ENCODE data around the gene PNLIPRP2. TPM values are rescaled to one million over a fixed set of nuclear protein-coding genes. Genes with fewer than 3 reads are reported as not detected.
A peak's percentile ranks its signal among the peaks of the same experiment; 100 is the strongest.

The PNLIPRP2 gene
- polyA plus RNA-seq, 1 of the 3 experiments (the other 2 are of a cell fraction) = not detected

DNA sequence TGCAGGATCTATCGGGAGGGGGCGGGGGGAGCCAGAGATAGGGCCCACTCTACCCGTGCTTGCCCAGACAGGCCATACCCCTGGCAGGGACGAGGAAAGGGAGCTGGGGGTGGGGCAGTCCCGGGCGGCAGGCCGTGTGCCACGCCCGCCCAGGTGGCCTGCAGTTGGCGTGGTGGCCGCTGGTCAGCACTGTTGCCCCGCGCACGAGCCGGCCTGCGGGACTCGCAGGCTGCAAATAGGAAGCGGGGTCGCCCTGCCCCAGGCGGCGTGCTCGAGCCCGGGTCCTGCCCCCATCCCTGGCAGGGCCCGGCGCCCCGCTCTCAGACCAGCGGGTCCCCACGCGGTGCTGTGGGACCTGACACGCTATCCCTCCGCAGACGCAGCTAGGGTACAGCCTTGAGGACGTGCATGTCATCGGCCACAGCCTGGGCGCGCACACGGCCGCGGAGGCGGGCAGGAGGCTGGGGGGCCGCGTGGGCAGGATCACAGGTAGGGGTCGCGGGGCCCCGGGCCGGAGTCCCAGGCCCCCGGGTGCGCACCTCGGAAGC, 6.7 kb downstream of the PNLIPRP2 start:
- peak; percentile 92 for DNase-seq
- no peaks in the 10 kb centered on the region for H3K9me3 ChIP-seq
- peak overlapping the region; percentile 32 to 39 for H3K4me3 ChIP-seq (ENCODE audit: low read depth in 2 of 2, low read length in 1 of 2)
- H3K27ac ChIP-seq (ENCODE audit: low read depth in 2 of 2, low read length in 1 of 2) = no peak overlapping the region
- TF ChIP-seq, protein P1, sequence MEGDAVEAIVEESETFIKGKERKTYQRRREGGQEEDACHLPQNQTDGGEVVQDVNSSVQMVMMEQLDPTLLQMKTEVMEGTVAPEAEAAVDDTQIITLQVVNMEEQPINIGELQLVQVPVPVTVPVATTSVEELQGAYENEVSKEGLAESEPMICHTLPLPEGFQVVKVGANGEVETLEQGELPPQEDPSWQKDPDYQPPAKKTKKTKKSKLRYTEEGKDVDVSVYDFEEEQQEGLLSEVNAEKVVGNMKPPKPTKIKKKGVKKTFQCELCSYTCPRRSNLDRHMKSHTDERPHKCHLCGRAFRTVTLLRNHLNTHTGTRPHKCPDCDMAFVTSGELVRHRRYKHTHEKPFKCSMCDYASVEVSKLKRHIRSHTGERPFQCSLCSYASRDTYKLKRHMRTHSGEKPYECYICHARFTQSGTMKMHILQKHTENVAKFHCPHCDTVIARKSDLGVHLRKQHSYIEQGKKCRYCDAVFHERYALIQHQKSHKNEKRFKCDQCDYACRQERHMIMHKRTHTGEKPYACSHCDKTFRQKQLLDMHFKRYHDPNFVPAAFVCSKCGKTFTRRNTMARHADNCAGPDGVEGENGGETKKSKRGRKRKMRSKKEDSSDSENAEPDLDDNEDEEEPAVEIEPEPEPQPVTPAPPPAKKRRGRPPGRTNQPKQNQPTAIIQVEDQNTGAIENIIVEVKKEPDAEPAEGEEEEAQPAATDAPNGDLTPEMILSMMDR (IDR thresholded peaks at IDR 0.05) = peak; percentile 45
- TF ChIP-seq RAD21 (IDR thresholded peaks at IDR 0.05; ENCODE audit: low read length) = peak; percentile 65
- TF ChIP-seq EZH2phosphoT487 (IDR thresholded peaks at IDR 0.05; ENCODE audit: borderline replicate concordance, low read depth) = no peak
- TF ChIP-seq MXI1 (IDR thresholded peaks at IDR 0.05; ENCODE audit: low read depth, low read length) = no peak
- 0 out of 2 replicates have a peak, but pooled peaks have one; percentile 39 for TF ChIP-seq SMC3 (IDR thresholded peaks at IDR 0.05; ENCODE audit: low read depth, low read length)
- WGBS (ENCODE audit: low lambda C conversion rate) = 0% methylated on average over 10 of the region's 49 CpGs
- no peaks in the 10 kb centered on the region for H3F3A ChIP-seq (replicated peaks; ENCODE audit: insufficient read depth)
- H3K9ac ChIP-seq = no peak overlapping the region
- ChIA-PET POLR2A (no interaction called here), CTCF (interaction anchor here (0.6 to 10.0 kb wide), 61 partner anchors 12 to 804 kb away, joined by 3 to 142 read pairs (median 4); no protein-coding TSS in a partner anchor)
- no peaks in the 10 kb centered on the region for H4K20me1 ChIP-seq (ENCODE audit: insufficient read depth)
- H3K79me2 ChIP-seq (ENCODE audit: insufficient read depth) = no peaks in the 10 kb centered on the region
- no peaks in the 10 kb centered on the region; a peak in 1 of 4 replicates for H3K4me1 ChIP-seq (ENCODE audit: control insufficient read depth in 1 of 2, insufficient read depth in 2 of 2, low read depth in 1 of 2, low read length in 1 of 2)
- no peak overlapping the region for H2AFZ ChIP-seq (ENCODE audit: low read depth)
- peak overlapping the region; percentile 50 for H3K4me2 ChIP-seq
- H3K27me3 ChIP-seq (ENCODE audit: insufficient read depth) = peaks cover 5% of the 10 kb centered on the region; the same call in 1 of the 2 replicates
- H3K36me3 ChIP-seq (replicated peaks in 1 of 2; ENCODE audit: control insufficient read depth in 1 of 2, insufficient read depth in 2 of 2, low read length in 1 of 2) = no peaks in the 10 kb centered on the region
- H3K9me2 ChIP-seq = no peaks in the 10 kb centered on the region

DNA sequence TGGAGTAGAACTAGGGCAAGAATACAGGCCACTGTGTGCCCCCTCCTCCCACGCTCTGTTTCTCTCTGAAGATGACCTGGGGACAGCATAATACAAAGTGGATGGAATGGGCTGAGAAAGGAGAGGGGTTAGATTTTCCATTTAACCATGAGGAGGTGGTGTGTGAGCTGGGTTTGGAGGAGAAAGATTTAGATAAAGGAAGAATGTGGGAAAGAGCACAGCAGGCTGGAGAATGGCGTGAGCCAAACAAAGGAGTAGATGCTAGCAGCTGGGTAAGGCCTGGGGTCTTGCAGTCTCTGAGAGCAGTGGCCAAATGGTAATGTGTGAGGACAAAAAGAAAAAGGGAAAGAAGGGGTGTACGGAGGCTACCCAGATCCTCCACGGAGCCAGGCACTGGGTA, 8.6 kb downstream of the PNLIPRP2 start:
- no peak for DNase-seq
- H3K9me3 ChIP-seq = no peaks in the 10 kb centered on the region
- H3K9ac ChIP-seq = no peak overlapping the region
- no peak overlapping the region for H3K4me3 ChIP-seq (ENCODE audit: low read depth in 2 of 2, low read length in 1 of 2)
- H3K27me3 ChIP-seq (ENCODE audit: insufficient read depth) = peaks cover 5% of the 10 kb centered on the region; the same call in 1 of the 2 replicates
- TF ChIP-seq GATA2 (CRISPR knock-in tag; IDR thresholded peaks at IDR 0.05) (no peak), SIN3A (IDR thresholded peaks at IDR 0.05; ENCODE audit: borderline replicate concordance, low read depth, low read length) (no peak)
- H3K36me3 ChIP-seq (replicated peaks in 1 of 2; ENCODE audit: control insufficient read depth in 1 of 2, insufficient read depth in 2 of 2, low read length in 1 of 2) = no peaks in the 10 kb centered on the region
- H3K79me2 ChIP-seq (ENCODE audit: insufficient read depth) = no peaks in the 10 kb centered on the region
- H3K27ac ChIP-seq (ENCODE audit: low read depth in 2 of 2, low read length in 1 of 2) = no peak overlapping the region
- H3K9me2 ChIP-seq = no peaks in the 10 kb centered on the region
- ChIA-PET POLR2A (no interaction called here), CTCF (interaction anchor here (1.0 to 10.0 kb wide), 6 partner anchors 14 to 546 kb away, joined by 3 to 142 read pairs (median 20); no protein-coding TSS in a partner anchor)
- H4K20me1 ChIP-seq (ENCODE audit: insufficient read depth) = no peaks in the 10 kb centered on the region
- 54% methylated on average over 4 of the region's 4 CpGs for WGBS (ENCODE audit: low lambda C conversion rate)
- no peak overlapping the region for H3K4me2 ChIP-seq
- H2AFZ ChIP-seq (ENCODE audit: low read depth) = no peak overlapping the region
- no peaks in the 10 kb centered on the region; a peak in 1 of 4 replicates for H3K4me1 ChIP-seq (ENCODE audit: control insufficient read depth in 1 of 2, insufficient read depth in 2 of 2, low read depth in 1 of 2, low read length in 1 of 2)
- no peaks in the 10 kb centered on the region for H3F3A ChIP-seq (replicated peaks; ENCODE audit: insufficient read depth)

DNA sequence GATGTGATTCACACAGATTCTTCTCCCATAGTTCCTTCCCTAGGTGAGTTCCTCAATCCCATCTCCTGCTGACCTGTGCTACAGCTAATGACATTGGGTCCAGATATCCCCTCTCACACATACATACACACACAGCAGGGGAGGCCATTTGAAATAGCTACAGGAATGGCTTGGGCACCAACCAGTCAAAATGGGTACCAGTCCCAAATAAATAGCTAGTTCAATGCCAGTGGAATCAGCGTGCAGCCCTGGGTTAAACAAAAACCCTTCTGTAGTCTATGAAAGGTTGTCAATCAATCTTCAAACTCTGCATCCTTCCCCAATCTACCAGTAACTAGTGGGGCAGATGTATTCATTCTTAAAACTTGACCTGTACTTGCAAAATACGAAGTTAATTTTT, 9.3 kb downstream of the PNLIPRP2 start:
- DNase-seq = no peak
- Histone ChIP-seq H3K9ac (no peak overlapping the region), H3K4me1 (ENCODE audit: control insufficient read depth in 1 of 2, insufficient read depth in 2 of 2, low read depth in 1 of 2, low read length in 1 of 2) (no peaks in the 10 kb centered on the region; a peak in 1 of 4 replicates), H3K9me2 (no peaks in the 10 kb centered on the region), H3K79me2 (ENCODE audit: insufficient read depth) (no peaks in the 10 kb centered on the region), H3K27ac (ENCODE audit: low read depth in 2 of 2, low read length in 1 of 2) (no peak overlapping the region), H3K9me3 (no peaks in the 10 kb centered on the region), H3K36me3 (replicated peaks in 1 of 2; ENCODE audit: control insufficient read depth in 1 of 2, insufficient read depth in 2 of 2, low read length in 1 of 2) (no peaks in the 10 kb centered on the region), H2AFZ (ENCODE audit: low read depth) (no peak overlapping the region), H4K20me1 (ENCODE audit: insufficient read depth) (no peaks in the 10 kb centered on the region), H3K4me3 (ENCODE audit: low read depth in 2 of 2, low read length in 1 of 2) (no peak overlapping the region), H3K4me2 (no peak overlapping the region), H3F3A (replicated peaks; ENCODE audit: insufficient read depth) (no peaks in the 10 kb centered on the region), H3K27me3 (ENCODE audit: insufficient read depth) (peaks cover 5% of the 10 kb centered on the region; the same call in 1 of the 2 replicates)
- CTCF ChIA-PET = interaction anchor here (2.8 to 10.0 kb wide), 3 partner anchors 158 to 545 kb away, joined by 12 to 142 read pairs (median 29); no protein-coding TSS in a partner anchor
- POLR2A ChIA-PET = no interaction called here
- 26% methylated on average over 2 of the region's 2 CpGs for WGBS (ENCODE audit: low lambda C conversion rate)
- TF ChIP-seq, protein P2, sequence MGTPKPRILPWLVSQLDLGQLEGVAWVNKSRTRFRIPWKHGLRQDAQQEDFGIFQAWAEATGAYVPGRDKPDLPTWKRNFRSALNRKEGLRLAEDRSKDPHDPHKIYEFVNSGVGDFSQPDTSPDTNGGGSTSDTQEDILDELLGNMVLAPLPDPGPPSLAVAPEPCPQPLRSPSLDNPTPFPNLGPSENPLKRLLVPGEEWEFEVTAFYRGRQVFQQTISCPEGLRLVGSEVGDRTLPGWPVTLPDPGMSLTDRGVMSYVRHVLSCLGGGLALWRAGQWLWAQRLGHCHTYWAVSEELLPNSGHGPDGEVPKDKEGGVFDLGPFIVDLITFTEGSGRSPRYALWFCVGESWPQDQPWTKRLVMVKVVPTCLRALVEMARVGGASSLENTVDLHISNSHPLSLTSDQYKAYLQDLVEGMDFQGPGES (IDR thresholded peaks at IDR 0.05; ENCODE audit: low read depth, low read length) = no peak
- TF ChIP-seq POLR2AphosphoS5 (IDR thresholded peaks at IDR 0.05; ENCODE audit: low read depth, low read length) = no peak
- TF ChIP-seq FOXM1 (IDR thresholded peaks at IDR 0.05; ENCODE audit: low read depth) = no peak
- no peak for TF ChIP-seq CHD2 (IDR thresholded peaks at IDR 0.05; ENCODE audit: low read length, partially characterized antibody)
- TF ChIP-seq, protein P1 (IDR thresholded peaks at IDR 0.05) = no peak
- TF ChIP-seq TAF1 (IDR thresholded peaks at IDR 0.05; ENCODE audit: borderline replicate concordance, low read depth, low read length) = no peak
- TF ChIP-seq JUND (IDR thresholded peaks at IDR 0.05) = no peak
- TF ChIP-seq FOSL2 (IDR thresholded peaks at IDR 0.05; ENCODE audit: borderline replicate concordance, low read depth) = no peak
- TF ChIP-seq RCOR1 (IDR thresholded peaks at IDR 0.05; ENCODE audit: low read length) = no peak
- no peak for TF ChIP-seq YY1 (IDR thresholded peaks at IDR 0.05; ENCODE audit: low read depth)
- TF ChIP-seq MEF2A (IDR thresholded peaks at IDR 0.05; ENCODE audit: borderline replicate concordance, low read depth) = no peak
